ENCODE data around the gene FAM241A.

DNA sequence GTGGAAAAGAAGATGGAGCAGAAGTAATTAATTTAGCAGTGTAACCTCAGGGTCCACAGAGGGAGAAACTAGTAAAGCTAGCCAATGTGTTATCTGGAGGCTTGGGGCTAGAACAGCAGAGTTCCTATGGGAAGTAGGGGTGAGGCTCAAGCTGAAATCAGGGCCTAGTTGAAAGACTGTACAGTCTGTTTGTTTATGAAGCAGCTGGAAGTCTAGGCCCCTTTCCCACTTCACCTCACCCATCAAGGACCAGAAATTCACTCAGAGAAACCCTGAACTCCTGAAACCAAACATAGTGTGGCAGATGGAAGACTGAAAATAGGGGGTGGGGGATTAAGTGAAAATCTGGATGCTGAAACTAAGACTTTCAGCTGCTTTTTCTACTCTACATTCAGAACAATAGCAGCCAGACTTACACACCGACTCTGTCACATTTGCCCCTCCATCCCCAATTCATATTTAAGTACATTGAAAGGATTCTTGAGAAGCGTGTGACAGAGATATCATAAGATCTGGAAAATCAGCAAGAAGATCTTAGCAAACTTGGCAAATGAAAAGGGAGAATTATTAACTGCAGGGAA is 32.6 kb upstream of the FAM241A start:
- TF ChIP-seq CTCF (IDR thresholded peaks at IDR 0.05; ENCODE audit: insufficient read depth, low read length, poor library complexity, severe bottlenecking), result no peak
- TF ChIP-seq EZH2phosphoT487 (conservative IDR thresholded peaks at IDR 0.05; ENCODE audit: low read length), result no peak
